ENCODE results near the gene CDO1. TPM values are rescaled to one million over a fixed set of nuclear protein-coding genes. Genes with fewer than 3 reads are reported as not detected.
A peak's percentile ranks its signal among the peaks of the same experiment; 100 is the strongest.

The CDO1 gene
- total RNA-seq, 1 donor from 2014 or later, result 136 TPM

DNA sequence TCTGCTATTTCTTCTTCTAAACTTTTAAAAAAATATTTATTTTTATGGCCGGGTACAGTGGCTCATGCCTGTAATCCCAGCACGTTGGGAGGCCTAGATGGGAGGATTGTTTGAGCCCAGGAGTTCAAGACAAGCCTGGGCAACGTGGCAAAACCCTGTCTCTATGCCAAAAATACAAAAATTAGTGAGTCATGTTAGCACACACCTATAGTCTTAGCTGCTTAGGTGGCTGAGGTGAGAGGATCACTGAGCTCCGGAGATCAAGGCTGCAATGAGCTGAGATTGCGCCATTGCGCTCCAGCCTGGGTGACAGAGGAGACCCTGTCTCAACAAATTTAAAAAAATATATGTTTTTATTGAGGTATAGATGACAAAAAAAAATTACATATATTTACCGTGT, 30.8 kb upstream of the CDO1 start:
- TF ChIP-seq, protein P1, sequence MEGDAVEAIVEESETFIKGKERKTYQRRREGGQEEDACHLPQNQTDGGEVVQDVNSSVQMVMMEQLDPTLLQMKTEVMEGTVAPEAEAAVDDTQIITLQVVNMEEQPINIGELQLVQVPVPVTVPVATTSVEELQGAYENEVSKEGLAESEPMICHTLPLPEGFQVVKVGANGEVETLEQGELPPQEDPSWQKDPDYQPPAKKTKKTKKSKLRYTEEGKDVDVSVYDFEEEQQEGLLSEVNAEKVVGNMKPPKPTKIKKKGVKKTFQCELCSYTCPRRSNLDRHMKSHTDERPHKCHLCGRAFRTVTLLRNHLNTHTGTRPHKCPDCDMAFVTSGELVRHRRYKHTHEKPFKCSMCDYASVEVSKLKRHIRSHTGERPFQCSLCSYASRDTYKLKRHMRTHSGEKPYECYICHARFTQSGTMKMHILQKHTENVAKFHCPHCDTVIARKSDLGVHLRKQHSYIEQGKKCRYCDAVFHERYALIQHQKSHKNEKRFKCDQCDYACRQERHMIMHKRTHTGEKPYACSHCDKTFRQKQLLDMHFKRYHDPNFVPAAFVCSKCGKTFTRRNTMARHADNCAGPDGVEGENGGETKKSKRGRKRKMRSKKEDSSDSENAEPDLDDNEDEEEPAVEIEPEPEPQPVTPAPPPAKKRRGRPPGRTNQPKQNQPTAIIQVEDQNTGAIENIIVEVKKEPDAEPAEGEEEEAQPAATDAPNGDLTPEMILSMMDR (IDR thresholded peaks at IDR 0.05; ENCODE audit: partially characterized antibody, unreplicated experiment), result no peak
- no peaks in the 10 kb centered on the region for H3K36me3 Mint-ChIP-seq (ENCODE audit: unreplicated experiment)

DNA sequence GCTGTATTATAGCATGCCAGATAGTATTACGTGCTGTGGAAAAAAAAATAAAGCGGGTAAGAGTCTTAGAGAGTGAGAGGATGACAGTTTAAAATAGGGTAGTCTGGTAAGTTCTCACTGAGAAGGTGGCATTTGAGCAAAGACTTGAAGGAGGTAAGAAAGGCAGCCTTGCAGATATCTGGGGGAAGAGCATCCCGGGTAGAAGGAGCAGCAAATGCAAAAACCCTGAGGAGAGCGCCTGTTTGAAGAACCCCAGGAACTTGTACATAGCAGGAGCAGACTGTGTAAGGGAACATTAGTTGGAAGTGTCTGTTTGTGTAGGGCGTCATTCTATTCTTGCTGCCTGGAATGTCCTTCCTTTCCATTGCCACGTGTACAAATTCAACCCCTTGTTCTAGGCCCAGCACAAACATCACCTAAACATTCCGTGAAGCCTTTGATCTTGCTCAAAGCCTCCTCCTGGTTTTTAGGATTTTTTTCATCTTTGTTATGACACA, 27.9 kb upstream of the CDO1 start:
- TF ChIP-seq, protein P1 (IDR thresholded peaks at IDR 0.05; ENCODE audit: partially characterized antibody, unreplicated experiment), result no peak
- Mint-ChIP-seq H3K4me1 (ENCODE audit: low read depth, unreplicated experiment) (peaks cover 33% of the 10 kb centered on the region), H3K27me3 (ENCODE audit: unreplicated experiment) (peaks cover 2% of the 10 kb centered on the region), H3K36me3 (ENCODE audit: unreplicated experiment) (no peaks in the 10 kb centered on the region), H3K9me3 (ENCODE audit: unreplicated experiment) (peaks cover 11% of the 10 kb centered on the region), H3K4me3 (ENCODE audit: unreplicated experiment) (peak overlapping the region; percentile 98), H3K27ac (ENCODE audit: unreplicated experiment) (no peak overlapping the region)
- no peak for DNase-seq

More for the DNA sequence above, 30.8 kb upstream of the CDO1 start:
- DNase-seq, result no peak
- Mint-ChIP-seq H3K27me3 (ENCODE audit: unreplicated experiment) (peaks cover 2% of the 10 kb centered on the region), H3K27ac (ENCODE audit: unreplicated experiment) (no peak overlapping the region), H3K4me1 (ENCODE audit: low read depth, unreplicated experiment) (peaks cover 26% of the 10 kb centered on the region), H3K4me3 (ENCODE audit: unreplicated experiment) (no peak overlapping the region), H3K9me3 (ENCODE audit: unreplicated experiment) (peaks cover 5% of the 10 kb centered on the region)

DNA sequence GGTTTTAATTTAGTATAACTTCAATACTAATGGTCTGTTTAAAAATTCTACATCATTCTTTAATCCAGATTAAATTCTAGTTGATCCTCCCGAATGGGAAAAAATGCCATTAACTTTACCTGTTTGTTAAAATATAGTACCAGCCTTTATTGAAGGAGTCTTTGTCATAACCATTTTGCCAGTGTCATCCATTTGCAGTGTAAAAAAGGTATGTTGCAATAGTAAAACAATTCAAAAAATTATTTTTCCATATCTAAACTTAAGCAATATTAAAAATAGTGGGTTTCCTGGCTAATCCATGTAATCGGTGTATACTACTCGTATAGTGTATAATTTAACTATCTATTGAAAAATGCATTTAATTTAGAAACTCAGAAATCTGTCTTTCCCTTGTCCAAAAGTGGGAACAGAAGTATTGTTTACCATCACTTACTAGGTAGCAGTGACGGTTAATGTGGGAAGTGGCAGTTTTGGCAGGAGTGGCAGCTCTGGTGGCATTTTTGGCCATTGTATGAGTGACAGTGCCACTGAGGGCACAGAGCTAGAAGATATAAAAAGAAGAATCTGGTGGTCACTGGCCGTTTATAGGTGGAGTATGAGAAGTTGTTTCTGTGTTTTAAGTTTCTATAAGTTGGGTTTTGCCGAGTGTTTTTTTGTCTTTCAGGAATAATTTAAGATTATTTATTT, 27.1 kb upstream of the CDO1 start:
- H3K36me3 Mint-ChIP-seq (ENCODE audit: unreplicated experiment), result no peaks in the 10 kb centered on the region
- no peak overlapping the region for H3K27ac Mint-ChIP-seq (ENCODE audit: unreplicated experiment)
- H3K4me1 Mint-ChIP-seq (ENCODE audit: low read depth, unreplicated experiment), result peaks cover 35% of the 10 kb centered on the region
- no peak for DNase-seq
- peak overlapping the region; percentile 98 for H3K4me3 Mint-ChIP-seq (ENCODE audit: unreplicated experiment)
- TF ChIP-seq, protein P1 (IDR thresholded peaks at IDR 0.05; ENCODE audit: partially characterized antibody, unreplicated experiment), result no peak
- peaks cover 11% of the 10 kb centered on the region for H3K9me3 Mint-ChIP-seq (ENCODE audit: unreplicated experiment)
- H3K27me3 Mint-ChIP-seq (ENCODE audit: unreplicated experiment), result peaks cover 2% of the 10 kb centered on the region

GRCh38 chr5:115842952-115843351, 26.5 kb upstream of the CDO1 start:
- no peak for DNase-seq
- peak overlapping the region; percentile 97 for H3K27ac Mint-ChIP-seq (ENCODE audit: unreplicated experiment)

More at GRCh38 chr5:115842952-115843351, 26.5 kb upstream of the CDO1 start:
- H3K4me3 Mint-ChIP-seq (ENCODE audit: unreplicated experiment), result peak overlapping the region; percentile 98
- H3K36me3 Mint-ChIP-seq (ENCODE audit: unreplicated experiment), result no peaks in the 10 kb centered on the region
- H3K27me3 Mint-ChIP-seq (ENCODE audit: unreplicated experiment), result peaks cover 2% of the 10 kb centered on the region
- H3K4me1 Mint-ChIP-seq (ENCODE audit: low read depth, unreplicated experiment), result peaks cover 35% of the 10 kb centered on the region
- peaks cover 11% of the 10 kb centered on the region for H3K9me3 Mint-ChIP-seq (ENCODE audit: unreplicated experiment)
- TF ChIP-seq, protein P1 (IDR thresholded peaks at IDR 0.05; ENCODE audit: partially characterized antibody, unreplicated experiment), result no peak
